H1 (cell line): ENCODE measurements around the gene SPATS2.

Experiments
- BRCA1 ChIP-seq: IDR thresholded peaks from 2 replicates; pipeline ENCODE4 v1.6.1; 2012; ENCODE audit warnings: low read depth, low read length, improper control_type of control experiment
- CTCF ChIP-seq, 3 experiments: IDR thresholded peaks; 1 replicate in 2 of 3; 2 replicates in 1 of 3; pipeline versions ENCODE4 v1.5.1 to v1.6.1; 2011; ENCODE audit warnings: low read length in 3 of 3, mild to moderate bottlenecking in 3 of 3, inconsistent platforms in 2 of 3, low read depth in 1 of 3, moderate library complexity in 1 of 3; ENCODE audit not compliant: insufficient read depth in 1 of 3; ENCODE audit errors: control extremely low read depth in 1 of 3
- JUN ChIP-seq: IDR thresholded peaks from 2 replicates; pipeline ENCODE4 v1.6.1; 2011; ENCODE audit warnings: low read depth, mild to moderate bottlenecking, improper control_type of control experiment, low read length
- JUND ChIP-seq: IDR thresholded peaks from 2 replicates; pipeline ENCODE4 v1.6.1; 2011; ENCODE audit warnings: mild to moderate bottlenecking, improper control_type of control experiment, low read length
- TCF12 ChIP-seq: IDR thresholded peaks from 2 replicates; pipeline ENCODE4 v1.6.1; 2011; ENCODE audit warnings: low read depth, mild to moderate bottlenecking, low read length
- ZNF274 ChIP-seq: IDR thresholded peaks from 2 replicates; pipeline ENCODE4 v1.7.0; 2012; ENCODE audit warnings: low read length, borderline replicate concordance; ENCODE audit errors: extremely low read depth

- no peak for TF ChIP-seq CTCF (IDR thresholded peaks at IDR 0.05; ENCODE audit: control extremely low read depth in 1 of 3, insufficient read depth in 1 of 3, low read depth in 1 of 3, low read length in 3 of 3)
- TF ChIP-seq BRCA1: no peak
- no peak for TF ChIP-seq JUN
- no peak for TF ChIP-seq TCF12
- no peak for TF ChIP-seq ZNF274
- TF ChIP-seq JUND: no peak
These were observed 8.1 kb downstream of the SPATS2 start for GRCh38 chr12:49375406-49375805.
